Activated CD8-positive, alpha-beta memory T cell treated with anti-CD3 and anti-CD28 coated beads for 1 hour (primary cell): Measurements from ENCODE around the gene MON1A.
"Not testable (repeated sequence)": the region's sequence is repeated elsewhere in the genome, so short reads cannot be mapped to it uniquely, and the experiment has no call there.

ENCODE experiments used
- DNase-seq, 2 donors: peaks; one replicate each; pipeline ENCODE4 v3.0.0-alpha.2; 2020; ENCODE audit warnings: low read depth in 1 of 2; ENCODE audit errors: extremely low read depth in 1 of 2

Gene MON1A

DNA sequence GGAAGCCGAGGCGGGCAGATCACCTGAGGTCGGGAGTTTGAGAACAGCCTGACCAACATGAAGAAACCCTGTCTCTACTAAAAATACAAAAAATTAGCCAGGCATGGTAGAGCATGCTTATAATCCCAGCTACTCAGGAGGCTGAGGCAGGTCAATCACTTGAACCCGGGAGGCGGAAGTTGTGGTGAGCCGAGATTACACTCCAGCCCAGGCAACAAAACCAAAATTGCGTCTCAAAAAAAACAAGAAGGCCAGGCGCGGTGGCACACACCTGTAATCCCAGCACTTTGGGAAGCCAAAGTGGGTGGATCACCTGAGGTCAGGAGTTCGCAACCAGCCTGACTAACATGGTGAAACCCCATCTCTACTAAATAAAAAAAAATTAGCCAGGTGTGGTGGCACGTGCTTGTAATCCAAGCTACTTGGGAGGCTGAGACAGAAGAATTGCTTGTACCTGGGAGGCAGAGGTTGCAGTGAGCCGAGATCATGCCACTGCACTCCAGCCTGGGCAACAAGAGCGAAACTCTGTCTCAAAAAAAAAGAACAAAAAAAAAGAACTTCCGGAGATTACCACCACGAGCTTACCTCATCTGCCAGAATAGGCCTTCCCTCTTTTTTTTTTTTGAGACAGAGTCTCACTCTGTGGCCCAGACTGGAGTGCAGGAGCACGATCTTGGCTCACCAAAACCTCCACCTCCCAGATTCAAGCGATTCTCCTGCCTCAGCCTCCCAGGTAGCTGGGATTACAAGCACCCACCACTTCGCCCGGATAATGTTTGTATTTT lies 11.6 kb downstream of the MON1A start:
- not testable (repeated sequence) for DNase-seq

DNA sequence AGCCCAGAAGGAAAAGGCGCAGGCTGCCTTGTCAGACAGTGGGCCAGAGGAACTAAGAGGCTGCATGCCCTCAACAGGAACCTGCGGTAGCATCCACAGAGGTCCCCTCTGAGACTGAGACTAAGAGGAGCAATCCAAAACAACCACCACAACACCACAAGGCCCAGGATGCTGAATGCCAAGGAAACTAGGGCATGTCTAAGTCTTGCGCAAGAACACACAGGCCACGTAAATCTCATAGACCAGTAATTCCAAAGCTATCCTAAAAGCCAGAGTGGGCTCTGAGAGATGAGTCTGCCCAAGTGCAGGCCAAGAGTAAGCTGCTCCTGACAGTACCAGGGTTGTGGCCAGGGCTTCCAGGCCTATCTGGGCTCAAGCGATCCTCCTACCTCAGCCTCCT lies 12.9 kb downstream of the MON1A start:
- DNase-seq: no peak

DNA sequence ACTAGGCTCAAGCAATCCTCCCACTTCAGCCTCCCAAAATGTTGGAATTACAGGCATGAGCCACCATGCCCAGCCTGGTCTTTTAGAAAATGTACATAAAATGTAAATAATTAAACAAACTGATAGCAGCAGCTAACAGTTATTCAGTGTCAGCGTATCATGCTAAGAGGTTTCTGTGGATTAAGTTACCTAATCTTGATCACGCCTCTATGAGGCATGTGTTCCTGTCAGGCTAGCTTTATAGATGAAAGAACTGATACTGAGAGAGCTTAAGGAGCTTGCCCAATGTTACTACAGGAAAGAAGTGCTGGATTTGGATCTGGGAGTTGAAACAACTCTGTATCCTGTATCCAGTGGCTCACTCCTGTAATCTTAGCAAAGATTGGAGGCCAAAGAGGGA lies 14.7 kb downstream of the MON1A start:
- DNase-seq: no peak

DNA sequence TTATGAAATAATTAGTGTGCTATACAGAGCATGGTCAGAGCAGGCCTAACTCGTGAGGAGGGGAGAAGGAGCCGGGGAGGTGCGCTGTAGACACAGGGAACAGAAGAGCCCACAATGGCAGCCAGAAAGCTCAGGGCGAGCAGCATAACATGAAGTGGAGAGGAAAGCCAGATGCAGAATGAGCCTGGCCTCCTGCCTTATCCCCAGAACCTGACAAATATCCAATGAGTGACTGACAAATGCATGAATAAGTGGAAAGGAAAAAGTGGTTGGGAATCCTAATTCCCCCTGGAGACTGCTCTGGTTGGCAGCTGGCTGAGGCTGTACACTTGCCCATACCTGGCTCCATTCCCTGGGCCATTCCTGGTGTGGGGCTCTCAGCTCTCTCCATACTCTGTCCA lies 16.7 kb downstream of the MON1A start:
- DNase-seq: no peak

DNA sequence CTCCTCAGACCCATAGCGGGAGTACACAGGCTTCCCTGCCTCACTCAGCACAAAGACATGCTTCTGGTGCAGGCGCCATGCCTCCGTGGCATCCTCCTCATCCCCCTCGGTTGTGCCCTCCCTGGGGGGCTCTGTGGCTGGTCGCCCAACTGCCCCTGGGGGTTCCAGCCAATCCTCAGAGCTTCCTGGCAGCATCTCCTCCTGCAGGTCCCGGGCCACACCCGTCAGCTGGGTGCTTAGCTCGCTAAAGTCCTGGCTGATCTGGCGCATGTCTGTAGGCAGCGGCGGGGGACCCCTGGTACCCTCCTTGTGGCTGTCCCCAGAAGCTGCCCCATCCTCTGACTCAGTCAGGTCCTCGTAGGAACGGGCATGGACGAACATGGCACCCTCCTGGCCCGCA lies 18.0 kb downstream of the MON1A start:
- no peak for DNase-seq

DNA sequence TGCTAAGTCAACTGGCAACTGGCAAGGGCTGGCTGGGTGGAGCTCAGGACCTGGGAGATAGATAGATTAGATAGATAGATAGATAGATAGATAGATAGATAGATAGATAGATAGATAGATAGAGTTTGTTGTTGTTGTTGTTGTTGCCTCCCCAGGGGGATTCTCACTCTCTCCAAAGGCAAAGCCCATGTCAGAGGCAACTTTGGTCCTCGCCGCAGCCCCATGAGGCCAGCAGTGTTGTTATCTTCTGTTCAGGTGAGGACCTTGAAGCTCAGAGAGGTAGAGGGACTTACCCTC lies 18.5 kb downstream of the MON1A start:
- DNase-seq: no peak

DNA sequence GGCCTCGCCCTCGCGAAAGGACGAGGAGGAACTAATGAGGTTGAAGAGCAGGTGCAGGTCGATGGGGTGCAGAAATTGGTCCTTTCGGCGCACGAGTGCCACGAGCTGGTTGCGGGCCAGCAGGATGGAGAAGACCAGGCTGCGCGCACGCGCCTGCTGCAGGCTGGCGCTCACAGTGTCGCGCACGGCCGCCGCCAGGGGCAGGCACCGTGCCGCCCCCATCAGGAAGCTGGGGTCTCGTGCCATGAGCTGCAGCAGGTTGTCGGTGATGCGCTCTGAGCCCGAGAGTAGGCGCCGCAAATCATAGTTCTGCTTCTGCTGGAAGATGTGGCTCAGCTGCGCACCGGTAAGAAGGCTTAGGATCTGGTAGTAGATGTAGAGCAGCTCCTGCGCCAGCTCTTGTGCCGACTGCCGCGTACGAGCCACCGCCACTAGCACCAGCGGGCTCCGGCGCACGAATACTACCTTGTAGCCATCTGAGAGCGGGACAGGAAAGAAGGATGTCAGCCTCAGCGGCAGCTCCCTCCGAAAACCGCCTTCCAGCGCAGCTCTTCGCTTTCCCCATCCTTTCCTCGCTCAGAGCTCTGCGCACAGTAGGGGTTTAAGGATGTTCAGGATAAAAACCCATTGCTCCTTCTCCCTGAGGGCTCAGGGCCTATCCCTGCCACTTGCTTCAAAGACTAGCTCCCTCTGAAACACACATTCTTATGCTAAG lies 19.0 kb downstream of the MON1A start:
- DNase-seq: no peak

DNA sequence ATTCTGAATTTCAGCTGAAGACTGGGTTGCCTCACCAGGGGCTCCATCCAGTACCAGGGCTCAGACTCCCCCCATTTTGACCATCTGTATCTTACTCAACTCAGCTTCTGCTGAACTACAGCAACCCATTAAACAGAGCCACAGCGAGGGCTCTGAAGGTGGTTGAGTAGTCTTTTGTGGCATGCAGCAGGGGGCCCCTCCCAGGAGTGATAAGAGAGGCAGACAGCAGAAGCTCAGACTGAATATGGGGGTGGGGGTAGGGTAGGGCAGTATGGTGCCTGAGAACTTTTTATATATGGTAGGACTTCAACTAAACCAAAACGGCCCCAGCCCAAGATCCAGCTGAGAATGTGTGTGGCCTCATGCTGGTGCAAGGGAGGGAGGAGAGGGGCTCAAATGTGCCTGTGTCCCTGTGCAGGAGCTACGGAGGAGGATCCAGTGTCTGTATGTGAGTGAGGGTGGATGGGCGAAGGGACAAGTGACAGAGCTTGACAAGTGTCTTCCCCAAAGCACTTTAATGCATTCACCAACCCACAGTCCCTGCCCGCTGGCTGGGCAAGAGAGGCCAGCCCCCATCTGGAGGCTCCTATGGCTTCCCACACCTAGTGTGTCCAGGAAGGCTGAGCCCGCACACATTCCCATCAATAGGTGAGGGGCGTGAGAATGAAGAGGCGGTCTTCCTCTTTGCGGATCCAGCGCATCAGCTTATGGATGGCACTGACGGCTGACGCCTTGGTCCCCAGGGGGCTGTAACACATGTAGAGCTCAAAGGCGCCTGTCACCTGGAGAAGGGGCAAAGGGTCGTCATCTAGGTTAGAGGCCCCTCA lies 21.0 kb downstream of the MON1A start:
- DNase-seq: no peak

DNA sequence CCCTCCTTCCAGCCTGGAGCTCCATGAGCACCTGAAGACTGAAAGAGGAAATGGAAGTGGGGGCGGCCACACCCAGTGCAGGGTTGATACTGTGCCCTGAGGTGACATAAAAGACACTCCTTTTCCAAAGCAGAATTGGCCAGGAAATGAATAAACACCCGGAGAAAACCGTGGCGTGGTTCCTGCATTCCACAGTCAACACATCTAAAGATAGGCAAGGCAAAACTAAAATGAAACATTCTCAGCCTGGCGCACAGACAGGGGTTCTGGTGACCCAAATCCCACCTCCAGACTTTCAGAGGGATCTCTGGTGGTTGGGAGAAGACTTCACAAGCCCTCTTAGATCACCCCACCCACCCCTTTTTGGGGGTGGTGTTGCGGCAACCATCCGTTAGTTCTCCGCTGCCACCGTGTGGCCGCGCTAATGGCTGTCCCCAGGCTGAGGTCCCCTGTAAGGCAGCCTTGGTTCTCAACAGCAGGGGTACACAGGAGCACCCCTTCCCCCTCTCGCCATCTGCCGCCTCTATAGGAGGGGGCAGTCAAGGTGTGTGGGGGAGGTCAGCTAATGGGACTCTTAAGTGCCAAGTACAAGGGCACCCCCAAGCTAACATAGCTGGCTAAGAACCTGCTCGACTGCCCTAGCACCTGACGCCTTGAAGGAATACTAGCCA lies 23.4 kb downstream of the MON1A start:
- peak in 1 of 2 donors; percentile 22 for DNase-seq

DNA sequence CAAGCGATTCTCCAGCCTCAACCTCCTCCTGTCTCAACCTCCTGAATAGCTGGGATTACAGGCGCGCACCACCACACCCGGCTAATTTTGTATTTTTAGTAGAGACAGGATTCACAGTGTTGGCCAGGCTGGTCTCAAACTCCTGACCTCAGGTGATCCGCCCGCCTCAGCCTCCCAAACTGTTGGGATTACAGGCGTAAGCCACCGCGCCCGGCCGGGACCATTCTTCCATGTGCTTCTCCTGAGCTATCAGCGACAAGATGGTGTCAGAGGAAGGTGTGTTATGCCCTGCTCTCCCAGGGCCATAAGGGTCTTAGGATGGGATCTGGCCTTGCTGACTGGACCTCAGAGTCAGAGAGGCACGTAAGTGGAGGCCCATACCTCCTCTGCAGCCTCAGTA lies 25.2 kb downstream of the MON1A start:
- DNase-seq: not testable (repeated sequence)

DNA sequence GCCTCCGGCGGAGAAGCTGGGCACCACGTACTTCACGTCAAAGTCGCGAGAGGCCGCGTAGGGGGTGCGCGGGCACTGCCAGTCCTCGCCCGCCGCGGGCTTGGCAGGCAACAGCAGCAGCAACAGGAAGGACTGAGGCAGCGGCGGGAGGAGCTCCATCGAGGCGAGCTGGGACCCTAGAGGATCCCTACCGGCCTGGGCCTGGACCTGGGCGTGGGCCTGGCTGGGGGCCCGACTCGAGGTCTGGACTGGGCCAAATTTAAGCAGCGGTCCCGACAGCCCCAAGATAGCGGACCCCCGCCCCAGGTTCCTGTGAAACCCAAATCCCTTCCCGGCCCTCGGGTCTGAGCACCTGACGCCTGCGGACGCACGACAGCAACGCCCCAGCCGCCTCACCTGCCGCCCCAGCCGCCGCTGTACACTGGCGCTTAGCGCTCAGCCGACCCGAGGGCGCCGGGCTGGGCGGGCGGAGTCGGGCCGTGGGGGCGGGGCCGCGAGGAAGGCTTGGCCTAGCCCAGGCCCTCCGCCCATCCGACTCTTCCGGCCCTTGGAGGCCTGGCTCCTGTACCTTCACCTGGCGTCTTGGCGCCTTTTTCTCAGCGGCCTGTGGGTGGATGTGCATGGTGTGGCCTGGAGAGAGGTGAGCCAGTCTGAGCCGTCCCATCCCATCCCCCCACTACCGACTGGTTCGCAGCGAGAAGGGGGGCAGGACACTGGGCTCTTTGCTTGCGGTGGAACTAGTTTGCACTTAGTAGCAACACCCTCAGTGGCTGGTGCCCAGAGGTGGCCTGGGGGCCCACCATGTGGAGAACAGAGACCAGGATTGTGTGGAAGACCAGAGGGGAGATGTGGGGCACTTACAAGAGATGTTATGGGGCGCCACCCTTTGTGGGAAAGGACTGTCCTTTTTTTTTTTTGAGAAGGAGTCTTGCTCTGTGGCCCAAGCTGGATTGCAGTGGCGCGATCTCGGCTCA lies 25.9 kb downstream of the MON1A start, which contains the start of gene MST1R:
Gene MST1R, minus strand, starts transcription at position 423 of the 974 bp plus-strand sequence. Its CDS starts 264 bp downstream, at position 159.
- peak; percentile 38 to 74 for DNase-seq

DNA sequence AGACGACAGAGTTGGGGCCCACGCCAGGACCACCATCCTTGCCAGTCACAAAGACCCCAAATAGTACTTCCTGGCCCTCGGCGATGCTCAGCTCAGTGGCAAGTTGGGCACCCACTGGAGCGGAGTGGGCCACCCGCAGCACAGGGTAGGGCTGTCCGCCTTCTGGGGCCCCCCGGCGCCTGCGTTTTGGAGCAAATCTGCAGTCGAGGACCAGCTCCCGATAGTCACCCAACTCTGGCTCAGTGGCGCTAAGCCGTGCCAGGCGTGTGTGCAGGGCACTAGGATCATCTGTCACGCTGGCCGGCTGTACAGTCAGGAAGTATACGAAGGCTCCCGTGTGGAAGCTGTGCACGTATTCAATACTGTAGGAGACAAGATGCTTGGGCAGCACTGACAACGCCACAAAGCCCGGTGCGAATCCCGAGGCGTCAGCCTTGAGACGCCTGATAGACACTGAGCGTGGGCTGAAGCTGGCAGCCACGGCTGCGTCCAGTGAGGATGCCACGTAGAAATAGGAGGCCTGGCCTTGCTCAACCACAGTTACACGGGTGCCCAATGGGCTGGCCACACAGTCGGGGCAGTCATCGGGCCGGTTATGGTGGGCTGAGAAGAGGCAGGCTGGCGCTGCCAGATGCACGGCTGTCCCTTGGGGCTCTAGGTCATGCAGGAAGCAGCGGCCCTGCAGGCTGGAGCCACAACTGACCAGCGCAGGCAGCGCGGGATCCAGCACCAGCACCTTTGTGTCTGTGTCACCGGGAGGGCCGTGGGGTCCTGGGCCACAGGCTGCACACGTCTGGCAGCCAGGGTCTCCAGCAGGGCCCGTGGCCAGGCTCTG lies 26.9 kb downstream of the MON1A start:
- no peak for DNase-seq

DNA sequence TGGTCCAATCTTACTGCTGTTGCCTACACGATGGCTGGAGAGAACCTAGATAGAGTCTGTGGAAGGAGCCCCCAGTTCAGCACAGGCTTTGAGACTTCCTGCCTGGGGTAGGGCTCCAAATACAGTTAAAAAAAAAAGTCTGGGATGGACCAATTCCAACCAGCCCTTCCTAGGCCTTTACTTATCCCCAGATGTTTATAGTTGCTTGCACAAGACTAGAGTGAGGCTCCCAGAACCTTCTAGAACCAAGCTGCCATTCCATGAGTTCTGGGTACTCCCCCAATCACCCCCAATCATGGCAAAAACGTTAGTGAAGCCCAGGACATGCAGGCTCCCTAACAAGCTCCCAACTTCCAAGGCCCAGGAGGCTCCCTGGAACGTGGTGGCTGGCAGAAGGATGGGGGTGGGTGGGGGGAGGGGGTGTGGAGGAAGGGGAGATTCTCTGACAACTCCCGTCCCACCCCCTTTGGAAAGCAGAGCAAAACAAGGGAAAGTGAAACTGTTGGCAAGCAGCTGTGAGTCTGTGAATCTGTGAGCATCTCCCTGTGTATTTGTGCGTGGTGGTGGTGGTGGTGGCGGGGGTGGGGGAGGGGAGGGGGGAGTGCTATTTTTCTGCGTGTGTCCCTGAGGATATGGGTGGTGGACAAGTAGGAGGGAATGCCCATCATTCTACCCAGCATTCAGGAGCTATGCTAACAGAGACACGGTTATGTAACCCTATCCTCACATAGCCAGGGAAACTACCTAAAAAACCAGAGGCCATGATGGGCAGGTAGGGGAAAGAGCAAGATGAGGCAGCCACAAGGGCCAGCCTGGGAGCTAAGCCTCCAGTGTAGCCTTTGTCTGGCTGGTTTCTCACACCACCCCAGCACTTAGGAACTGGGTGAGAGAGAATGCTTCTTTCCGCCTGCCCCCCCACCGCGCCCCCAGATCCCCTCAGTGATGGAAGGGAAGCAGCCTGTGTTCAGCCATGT lies 28.0 kb downstream of the MON1A start:
- no peak for DNase-seq

DNA sequence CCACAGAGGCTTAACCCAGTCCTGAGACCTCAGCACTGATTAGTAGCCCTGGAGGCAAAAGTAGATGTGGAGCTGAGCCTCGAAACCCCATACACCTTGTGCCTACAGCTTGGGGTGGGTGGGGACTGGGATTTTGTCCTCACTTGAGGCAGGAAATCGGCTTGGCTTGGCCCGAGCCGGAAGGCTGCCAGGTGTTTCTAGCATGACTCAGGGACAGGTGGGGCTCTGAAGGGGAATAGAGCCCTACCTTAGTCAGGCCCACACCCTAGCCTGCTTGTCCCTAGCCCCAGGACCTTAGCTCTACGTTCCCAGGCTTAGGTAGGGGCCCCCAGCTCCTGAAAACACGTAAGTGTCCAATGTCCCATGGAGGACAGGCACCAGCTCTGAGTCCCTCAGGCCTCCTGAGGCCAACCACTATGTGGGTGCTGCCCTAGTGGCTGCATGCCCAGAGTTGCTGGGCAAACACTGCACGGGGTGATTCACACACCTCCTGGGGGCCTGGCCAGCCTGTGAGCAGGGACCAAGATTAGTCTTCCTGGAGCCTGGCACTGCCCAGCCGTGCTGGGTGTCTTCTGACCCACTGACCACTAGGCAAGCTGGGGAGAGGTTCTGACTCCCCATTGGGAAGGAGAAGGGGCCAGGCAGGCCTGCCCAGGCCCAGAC lies 29.0 kb downstream of the MON1A start:
- no peak for DNase-seq

DNA sequence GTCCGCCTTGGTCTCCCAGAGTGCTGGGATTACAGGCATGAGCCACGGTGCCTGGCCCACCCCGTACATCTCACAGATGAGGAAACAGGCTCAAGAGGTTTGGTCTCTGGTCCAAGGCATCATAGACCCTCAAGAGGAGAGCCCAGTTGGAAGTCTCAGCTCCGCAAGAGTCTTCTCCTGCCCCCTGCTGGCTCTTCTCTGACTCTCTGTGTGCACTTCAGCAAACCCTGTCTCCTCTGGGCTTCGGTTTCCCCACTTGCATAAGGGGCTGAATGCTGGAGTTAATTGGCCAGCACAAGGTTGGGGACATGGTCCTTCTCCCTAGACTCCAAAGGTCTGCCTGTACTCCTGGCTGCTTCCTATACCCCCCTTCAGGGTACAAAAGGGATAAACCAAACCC lies 29.8 kb downstream of the MON1A start:
- DNase-seq: no peak

DNA sequence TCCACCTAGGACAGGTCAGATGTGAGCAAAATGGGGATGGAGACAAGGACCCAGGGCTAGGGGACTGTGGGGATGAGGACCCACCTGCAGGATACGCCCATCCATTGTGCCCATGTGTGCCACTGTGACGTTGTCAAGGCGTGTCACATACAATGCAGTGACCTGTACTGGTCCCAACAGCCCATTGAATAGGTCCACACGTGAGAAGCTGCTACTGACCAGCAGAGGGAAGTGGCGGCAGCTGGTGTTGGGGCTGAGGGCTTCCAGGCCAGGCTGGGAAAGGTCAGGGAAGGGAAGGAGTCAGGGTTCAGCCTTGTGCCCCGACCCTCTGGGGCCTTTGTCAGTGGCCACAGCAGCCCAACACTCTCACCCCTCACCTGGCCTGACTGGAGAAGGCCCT lies 30.6 kb downstream of the MON1A start:
- DNase-seq: no peak

DNA sequence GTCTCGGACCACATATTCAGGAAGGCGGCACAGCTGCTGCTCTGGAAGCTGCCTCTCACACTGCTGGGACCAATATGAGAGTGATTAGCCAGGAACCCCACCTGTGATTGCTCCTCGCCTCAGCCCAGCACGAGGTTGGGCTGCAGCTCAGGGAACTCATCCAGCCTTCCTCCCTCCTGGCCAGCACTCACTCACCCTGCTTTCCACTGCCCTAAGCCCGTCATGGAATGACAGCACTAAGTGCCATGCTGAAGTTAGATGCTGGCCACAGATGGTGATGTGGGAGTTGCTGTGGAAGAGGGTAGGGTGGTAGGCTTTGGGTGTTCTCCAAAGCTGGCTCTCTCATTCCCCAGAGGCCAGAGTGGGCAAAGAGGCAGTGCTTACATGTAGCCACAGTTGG lies 33.3 kb downstream of the MON1A start:
- DNase-seq: no peak
